ENCODE measurements around the gene LBR.

LBR gene

GRCh38 chr1:225454733-225455132 lies 26.9 kb upstream of the LBR start:
- ChIA-PET CTCF (interaction anchor here (0.6 to 1.7 kb wide), 9 partner anchors 10 to 534 kb away, joined by 3 to 9 read pairs (median 3); no protein-coding TSS in a partner anchor), POLR2A (interaction anchor here (0.6 to 0.8 kb wide), 3 partner anchors 14 to 324 kb away, joined by 3 read pairs; no protein-coding TSS in a partner anchor)
- H3K4me3 ChIP-seq (ENCODE audit: low read depth, low read length) = no peak overlapping the region
- peaks cover 9% of the 10 kb centered on the region; the same call in 1 of the 2 replicates for H3K4me1 ChIP-seq (ENCODE audit: control insufficient read depth, insufficient read depth, low read length)
- TF ChIP-seq EGR2 (tag by site-specific recombination; IDR thresholded peaks at IDR 0.05; ENCODE audit: low read depth) (peak; percentile 91), ZNF692 (tag by site-specific recombination; IDR thresholded peaks at IDR 0.05) (peak; percentile 29; the same call in 1 of the 2 replicates), ZBTB6 (tag by site-specific recombination; IDR thresholded peaks at IDR 0.05) (peak; percentile 49; the same call in 1 of the 2 replicates), ZNF558 (tag by site-specific recombination; IDR thresholded peaks at IDR 0.05) (no peak), ZNF121 (tag by site-specific recombination; IDR thresholded peaks at IDR 0.05) (no peak), ZNF704 (tag by site-specific recombination; IDR thresholded peaks at IDR 0.05) (no peak), TSHZ1 (tag by site-specific recombination; IDR thresholded peaks at IDR 0.05; ENCODE audit: borderline replicate concordance) (0 out of 2 replicates have a peak, but pooled peaks have one; percentile 17), ZNF660 (tag by site-specific recombination; IDR thresholded peaks at IDR 0.05) (no peak; the same call in 1 of the 2 replicates), ZBTB20 (tag by site-specific recombination; IDR thresholded peaks at IDR 0.05) (peak; percentile 70), PRDM1 (tag by site-specific recombination; IDR thresholded peaks at IDR 0.05) (peak; percentile 71), ZNF112 (tag by site-specific recombination; IDR thresholded peaks at IDR 0.05) (no peak), ZNF140 (tag by site-specific recombination; IDR thresholded peaks at IDR 0.05) (no peak), TCF7L2 (IDR thresholded peaks at IDR 0.05; ENCODE audit: borderline replicate concordance, low read depth, low read length) (no peak), ZBTB10 (tag by site-specific recombination; IDR thresholded peaks at IDR 0.05) (no peak), ZNF24 (tag by site-specific recombination; IDR thresholded peaks at IDR 0.05) (0 out of 2 replicates have a peak, but pooled peaks have one; percentile 8), ZFP37 (tag by site-specific recombination; IDR thresholded peaks at IDR 0.05) (0 out of 2 replicates have a peak, but pooled peaks have one; percentile 6), ZBTB7A (tag by site-specific recombination; IDR thresholded peaks at IDR 0.05; ENCODE audit: low read depth) (no peak), ZNF335 (tag by site-specific recombination; conservative IDR thresholded peaks at IDR 0.05) (peak; percentile 85), ZNF776 (tag by site-specific recombination; IDR thresholded peaks at IDR 0.05; ENCODE audit: borderline replicate concordance) (no peak), ZNF48 (tag by site-specific recombination; IDR thresholded peaks at IDR 0.05) (no peak), ZFHX2 (tag by site-specific recombination; conservative IDR thresholded peaks at IDR 0.05) (peak; percentile 95), ZNF211 (tag by site-specific recombination; IDR thresholded peaks at IDR 0.05; ENCODE audit: low read depth) (no peak), HIC1 (tag by site-specific recombination; IDR thresholded peaks at IDR 0.05) (no peak), SP7 (tag by site-specific recombination; IDR thresholded peaks at IDR 0.05) (peak; percentile 49), ZNF23 (tag by site-specific recombination; IDR thresholded peaks at IDR 0.05; ENCODE audit: borderline replicate concordance) (no peak), ZFP3 (tag by site-specific recombination; IDR thresholded peaks at IDR 0.05; ENCODE audit: low read depth) (no peak), ZNF600 (tag by site-specific recombination; IDR thresholded peaks at IDR 0.05) (peak; percentile 94)
- no peaks in the 10 kb centered on the region for H3K36me3 ChIP-seq (ENCODE audit: control insufficient read depth in 2 of 2, insufficient read depth in 1 of 2, low read length in 2 of 2)
- no peak overlapping the region; the same call in 1 of the 2 replicates for H3K27ac ChIP-seq (ENCODE audit: extremely low read depth, low read depth, low read length)
- no peaks in the 10 kb centered on the region for H3K9me3 ChIP-seq (ENCODE audit: control insufficient read depth, insufficient read depth, low read depth, low read length)

Data from HEK293 (cell line).